GM21515 (cell line): Measurements from ENCODE around the gene GRID1.

Experiments used
- ATAC-seq: cut with Tn5 transposase; IDR thresholded peaks from one replicate; pipeline ENCODE4 v1.9.1; 2021; ENCODE audit not compliant: unreplicated experiment

GRID1 gene

DNA sequence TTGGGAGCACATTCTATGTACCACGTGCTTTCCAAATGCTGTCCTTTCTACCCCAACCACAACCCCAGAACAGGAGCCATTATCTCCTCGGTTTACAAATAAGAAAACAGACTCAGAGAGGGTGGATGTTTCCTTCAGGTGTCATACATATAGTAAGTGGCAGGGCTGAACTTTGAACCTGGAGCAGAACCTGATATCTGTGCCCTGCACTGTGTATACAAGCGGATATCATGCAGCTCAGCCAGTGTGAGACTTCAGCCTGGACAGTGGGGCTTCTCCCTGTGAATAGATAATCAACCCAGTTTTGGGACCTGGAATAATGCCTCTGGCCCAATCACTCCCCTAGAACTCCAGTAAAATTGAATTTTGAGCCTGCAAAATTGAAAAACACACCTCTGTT lies 341.1 kb downstream of the GRID1 start:
- ATAC-seq = no peak

- ATAC-seq = no peak
These were observed 342.1 kb downstream of the GRID1 start for GRCh38 chr10:86024281-86025041.

DNA sequence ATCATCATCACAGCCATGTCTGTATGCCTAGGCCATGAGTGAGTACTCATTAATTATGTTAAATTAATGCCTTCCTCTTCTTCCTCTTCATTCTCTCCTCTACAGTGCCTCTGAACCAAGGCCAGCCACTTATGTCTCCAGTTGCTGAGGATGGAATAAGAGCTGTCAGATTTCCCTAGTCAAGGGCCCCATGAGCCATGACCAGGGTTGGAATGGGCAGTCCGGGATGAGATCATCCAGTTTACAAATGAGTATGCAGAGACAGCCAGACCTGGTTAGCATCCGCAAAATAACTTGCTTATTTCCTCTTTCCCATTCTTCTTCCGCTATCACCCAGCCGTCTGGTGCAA lies 342.7 kb downstream of the GRID1 start:
- ATAC-seq = no peak

GRCh38 chr10:86023336-86023735 lies 343.3 kb downstream of the GRID1 start:
- ATAC-seq = no peak

DNA sequence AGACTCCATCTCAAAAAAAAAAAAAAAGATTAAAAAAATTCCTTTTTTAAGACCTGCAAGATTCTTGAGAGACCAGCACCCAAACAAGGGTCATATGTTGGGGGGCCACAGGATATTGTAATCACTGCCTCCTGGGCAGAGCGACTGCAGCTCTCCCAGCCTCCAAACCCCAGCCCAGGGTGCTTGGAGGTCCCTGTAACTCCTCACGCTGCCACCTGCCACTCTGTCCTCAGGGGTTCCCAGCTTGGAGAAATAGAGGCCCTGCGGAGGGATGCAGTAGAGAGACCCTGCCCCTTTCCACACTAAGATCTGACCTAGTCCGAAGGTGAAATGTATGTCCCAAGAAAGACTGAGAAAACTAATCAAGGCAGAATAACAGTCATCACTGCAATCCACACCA lies 343.7 kb downstream of the GRID1 start:
- ATAC-seq = no peak

GRCh38 chr10:86020134-86020533 lies 346.5 kb downstream of the GRID1 start:
- ATAC-seq = no peak

DNA sequence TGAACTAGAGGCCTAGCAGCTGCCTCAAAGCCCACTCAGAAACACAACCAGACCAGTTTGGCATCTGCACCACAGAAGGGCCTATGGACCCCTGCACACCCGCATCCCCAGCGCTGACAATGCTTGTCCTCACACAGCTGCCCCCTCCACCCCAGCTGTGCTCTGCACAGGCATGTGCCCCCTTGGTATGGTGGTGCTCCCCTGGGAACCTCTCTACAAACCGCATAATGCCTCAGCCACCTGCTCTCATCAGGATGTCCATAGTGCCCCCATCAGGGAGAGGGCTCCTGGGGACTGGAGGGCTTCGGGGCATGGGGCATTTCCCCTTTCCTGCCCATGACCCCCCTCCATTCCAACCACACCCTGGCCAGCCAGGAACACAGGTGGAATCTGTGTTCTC lies 347.5 kb downstream of the GRID1 start:
- no peak for ATAC-seq

GRCh38 chr10:86018735-86019058 lies 347.9 kb downstream of the GRID1 start:
- ATAC-seq = no peak

DNA sequence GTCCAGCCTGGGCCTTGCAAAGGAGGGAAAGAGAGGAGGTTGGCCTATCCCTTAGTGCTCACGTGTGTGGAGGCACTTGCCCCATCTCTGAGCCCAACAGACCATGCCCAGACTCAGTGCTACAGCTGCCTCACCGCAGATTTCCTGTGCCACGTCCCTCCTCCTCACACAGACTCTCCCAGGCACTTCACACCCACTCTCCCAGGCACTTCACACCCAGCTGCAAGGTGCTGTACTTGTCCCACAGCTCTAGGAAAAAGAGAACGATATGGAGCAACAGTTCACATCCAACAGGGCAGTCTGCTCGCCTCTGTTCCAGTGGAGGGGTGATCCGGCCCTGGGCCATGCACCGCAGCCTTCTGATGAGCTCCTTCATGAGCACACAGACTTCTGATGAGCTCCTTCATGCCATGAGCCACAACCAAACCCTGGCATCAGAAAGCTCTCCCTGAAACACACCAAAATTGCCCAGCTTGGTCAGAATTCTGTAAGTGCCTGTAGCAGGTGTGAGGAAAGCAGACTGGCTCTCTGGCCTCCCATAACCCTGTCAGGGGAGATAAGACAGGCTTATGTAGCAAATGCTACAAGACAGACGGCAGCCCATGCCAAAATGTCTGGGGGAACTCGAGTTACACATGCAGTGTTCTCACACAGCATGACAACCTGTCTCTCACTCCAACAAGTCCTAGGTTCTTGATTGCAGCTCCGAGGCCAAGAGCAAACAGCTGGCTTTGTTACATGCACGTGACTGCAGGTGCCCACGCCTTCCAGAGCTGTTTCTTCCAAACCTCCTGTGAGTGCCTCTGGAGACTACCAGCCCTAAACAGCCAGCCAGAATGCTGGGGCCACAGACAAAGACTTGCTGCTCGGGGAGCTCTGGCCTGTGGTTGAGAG lies 348.5 kb downstream of the GRID1 start:
- no peak for ATAC-seq

- ATAC-seq = no peak
These were observed 353.0 kb downstream of the GRID1 start for GRCh38 chr10:86013568-86013967.

DNA sequence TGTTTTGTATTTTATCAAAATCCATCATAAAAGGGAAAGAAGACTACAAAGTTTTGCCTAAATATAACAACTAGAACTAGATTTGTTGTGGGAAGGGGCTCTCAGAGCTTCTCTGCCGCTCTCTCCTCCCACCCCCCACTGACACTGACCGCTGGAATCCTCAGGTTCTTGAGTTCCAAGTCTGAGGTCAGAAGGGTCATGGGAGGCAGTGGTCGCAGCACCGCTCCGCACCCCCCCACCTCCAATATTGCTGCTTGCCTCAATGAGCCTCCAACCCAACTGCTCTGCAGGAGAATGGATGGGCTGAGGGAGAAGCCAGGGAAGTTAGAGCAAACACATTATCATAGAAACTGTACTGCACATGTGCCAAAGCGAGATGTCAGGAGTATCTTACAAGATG lies 359.4 kb downstream of the GRID1 start:
- ATAC-seq = no peak

GRCh38 chr10:86004337-86004736 lies 362.3 kb downstream of the GRID1 start:
- no peak for ATAC-seq

DNA sequence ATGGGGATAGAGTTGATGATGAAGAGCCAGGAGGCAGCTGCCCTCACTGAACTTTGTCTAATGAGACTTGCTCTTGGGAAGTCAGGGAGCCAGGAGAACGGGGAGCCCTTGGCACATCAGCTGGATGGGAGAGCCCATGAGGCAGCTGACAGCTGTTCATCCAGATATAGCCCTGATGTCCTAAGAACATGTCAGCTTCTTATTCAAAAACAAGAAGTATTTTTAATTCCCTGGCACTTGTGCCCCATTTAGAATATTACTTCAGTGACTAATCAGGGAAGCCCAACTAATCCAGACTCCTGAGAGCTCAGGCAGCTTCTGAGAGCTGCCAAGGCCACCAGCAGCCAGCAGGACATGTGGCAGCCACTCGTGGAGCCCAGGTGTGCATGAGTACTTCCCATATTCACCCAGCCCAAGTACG lies 363.4 kb downstream of the GRID1 start:
- ATAC-seq = no peak

DNA sequence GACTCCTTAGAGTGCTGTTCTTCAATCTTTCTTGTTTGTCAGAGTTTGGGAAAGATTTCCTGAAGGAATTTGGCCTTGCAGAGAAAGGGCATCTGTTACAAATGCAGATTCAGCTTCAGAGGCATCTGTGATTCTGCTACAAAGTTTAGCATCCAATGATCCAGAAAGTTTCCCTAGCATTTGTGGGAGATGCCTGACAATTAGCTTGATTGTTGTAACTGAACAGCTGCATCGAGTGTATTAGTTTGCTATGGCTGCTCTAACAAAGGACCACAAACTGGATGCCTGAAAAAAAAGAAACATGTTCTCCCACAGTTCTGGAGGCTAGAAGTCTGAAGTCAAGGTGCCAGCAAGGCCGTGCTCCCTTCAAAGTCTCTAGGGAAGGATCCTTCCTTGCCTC lies 365.1 kb downstream of the GRID1 start:
- no peak for ATAC-seq

DNA sequence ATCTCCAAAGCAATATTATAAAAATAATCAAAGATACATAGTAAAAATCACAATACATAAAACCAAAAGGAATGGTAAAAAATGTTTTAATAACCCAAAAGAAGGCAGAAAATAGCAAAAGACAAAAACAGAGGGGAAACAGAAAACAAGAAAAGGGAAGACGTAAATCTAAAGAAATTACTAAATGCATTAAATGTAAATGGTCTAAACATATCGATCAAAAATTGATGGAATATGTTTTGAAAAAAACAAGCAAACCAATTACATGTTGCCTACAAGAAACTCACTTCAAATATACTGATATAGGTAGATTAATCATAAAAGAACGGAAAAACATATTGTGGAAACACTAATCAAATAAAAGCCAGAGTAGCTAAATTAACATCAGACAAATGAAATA lies 369.1 kb downstream of the GRID1 start:
- no peak for ATAC-seq

GRCh38 chr10:85995791-85996190 lies 370.8 kb downstream of the GRID1 start:
- ATAC-seq = peak; percentile 59

DNA sequence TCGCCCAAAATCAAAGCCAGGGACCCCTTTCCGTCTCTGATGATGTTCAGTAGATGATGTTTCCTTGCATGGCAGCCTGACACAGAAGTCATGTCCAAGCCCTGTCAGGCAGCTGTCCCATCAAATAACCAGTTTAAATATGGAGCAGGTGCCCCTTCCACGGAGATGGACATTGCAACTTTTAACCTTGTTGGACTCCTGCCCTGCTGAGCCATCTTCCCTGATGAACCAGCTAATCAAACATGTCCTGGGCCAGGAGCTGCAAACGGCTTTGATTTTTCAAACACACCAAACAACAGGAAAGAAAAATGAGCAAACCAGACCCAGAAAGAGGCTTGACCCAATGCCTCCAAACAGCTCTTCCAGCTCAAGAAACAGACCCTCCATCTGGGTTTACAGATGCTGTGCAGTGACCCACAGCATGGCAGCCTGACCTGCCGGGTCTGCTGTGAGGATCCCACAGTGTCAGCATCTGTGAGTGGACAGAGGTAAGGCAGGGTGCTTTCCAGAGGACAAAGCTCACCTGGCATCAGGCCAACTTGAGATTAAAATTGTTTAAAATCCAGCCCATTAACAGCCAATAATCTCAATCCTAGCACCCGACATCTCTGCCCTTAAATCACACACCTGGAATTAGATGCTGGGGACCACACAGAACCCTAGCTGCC lies 372.6 kb downstream of the GRID1 start:
- no peak for ATAC-seq

DNA sequence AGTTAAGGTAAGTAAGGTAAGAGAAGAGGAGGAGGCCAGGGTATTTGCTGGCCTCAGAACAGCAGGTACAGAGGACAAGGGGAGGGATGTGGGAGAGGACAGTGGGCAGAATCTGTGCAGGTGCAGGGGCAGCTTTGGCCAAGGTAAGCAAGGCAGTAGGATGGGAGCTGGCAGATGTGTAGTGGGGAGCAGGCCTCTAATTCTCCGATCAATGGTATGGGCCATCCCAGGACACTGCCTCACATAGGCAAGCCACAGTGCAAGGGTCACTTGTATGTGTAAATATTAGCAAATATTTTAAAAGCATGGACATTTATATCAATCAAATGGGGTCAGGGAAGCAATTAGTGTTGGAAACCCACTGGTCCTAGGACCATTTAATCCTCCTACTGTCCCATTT lies 373.5 kb downstream of the GRID1 start:
- no peak for ATAC-seq

DNA sequence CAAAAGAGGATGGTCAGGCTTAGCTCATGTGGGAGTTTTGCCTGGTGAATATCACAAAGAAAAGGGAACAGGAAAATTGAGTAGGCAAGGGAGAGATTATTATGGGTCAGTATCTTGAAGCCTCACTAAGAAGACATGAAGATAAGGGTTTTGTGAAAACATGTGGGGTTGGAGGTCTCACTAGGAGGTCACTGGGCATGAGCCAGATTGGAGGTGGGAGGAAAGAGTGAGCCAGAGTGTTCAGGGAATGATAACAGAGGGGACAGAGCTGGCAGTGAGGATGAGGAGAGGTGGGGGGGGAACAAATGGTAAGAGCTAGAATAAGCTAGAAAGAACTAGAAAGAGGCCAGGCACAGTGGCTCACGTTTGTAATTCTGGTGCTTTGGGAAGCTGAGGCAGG lies 374.3 kb downstream of the GRID1 start:
- no peak for ATAC-seq

- ATAC-seq = no peak
These were observed 379.8 kb downstream of the GRID1 start for GRCh38 chr10:85986777-85987176.

DNA sequence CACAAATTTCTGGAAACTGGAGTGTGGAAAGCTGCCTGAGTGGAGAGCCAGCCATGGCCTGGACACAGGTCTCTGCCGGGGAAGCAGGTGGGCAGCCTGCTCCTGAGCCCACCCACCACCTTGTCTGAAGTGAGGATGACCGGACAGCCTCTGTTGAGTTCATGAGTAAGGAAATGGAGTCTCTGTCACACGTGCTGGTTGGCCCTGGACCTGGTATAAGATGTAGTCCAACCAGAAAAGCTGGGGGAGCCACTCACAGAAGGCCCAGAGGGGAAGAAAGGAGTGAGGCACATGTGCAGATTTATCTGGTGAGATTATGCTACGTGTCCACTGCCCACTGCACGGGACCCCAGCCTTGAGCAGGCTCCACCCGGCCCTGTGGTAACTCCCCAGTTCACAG lies 383.5 kb downstream of the GRID1 start:
- no peak for ATAC-seq

- ATAC-seq = no peak
These were observed 387.0 kb downstream of the GRID1 start for GRCh38 chr10:85979598-85979997.
